ENCODE data around the gene ARSG. TPM values are rescaled to one million over a fixed set of nuclear protein-coding genes. Genes with fewer than 3 reads are reported as not detected.

The ARSG gene
- total RNA-seq, 1 experiment from 2014 or later: 6.1 TPM

- Mint-ChIP-seq H3K4me1 (ENCODE audit: low read depth, unreplicated experiment) (peaks cover 8% of the 10 kb centered on the region), H3K4me3 (ENCODE audit: unreplicated experiment) (no peak overlapping the region), H3K9me3 (ENCODE audit: unreplicated experiment) (no peaks in the 10 kb centered on the region), H3K36me3 (ENCODE audit: insufficient read depth, unreplicated experiment) (no peaks in the 10 kb centered on the region), H3K27ac (ENCODE audit: unreplicated experiment) (no peak overlapping the region), H3K27me3 (ENCODE audit: insufficient read depth, unreplicated experiment) (peaks cover 3% of the 10 kb centered on the region)
- H3K4me3 ChIP-seq (ENCODE audit: low read depth, low read length): no peak overlapping the region
- BruUV-seq (replicated peaks): no TSS peak
- no peaks in the 10 kb centered on the region for H3K9me3 ChIP-seq
- H3K4me1 ChIP-seq: 0 out of 2 replicates have a peak, but pooled peaks cover 12% of the 10 kb centered on the region
- ChIA-PET POLR2A (no interaction called here), CTCF (no interaction called here)
- no peak for DNase-seq
- intact Hi-C loops (cut with micrococcal nuclease; ENCODE audit: unreplicated experiment): loop anchor here (10.0 kb wide), 1 partner anchor 155 kb away; no protein-coding TSS in a partner anchor
- H3K36me3 ChIP-seq (ENCODE audit: control insufficient read depth, insufficient read depth, low read length): no peaks in the 10 kb centered on the region
- no peak for TF ChIP-seq CTCF (IDR thresholded peaks at IDR 0.05; ENCODE audit: insufficient read depth in 1 of 2, low read depth in 1 of 2, low read length in 1 of 2, severe bottlenecking in 1 of 2, unreplicated experiment in 1 of 2)
- no peaks in the 10 kb centered on the region for H3K27me3 ChIP-seq (replicated peaks; ENCODE audit: control insufficient read depth, insufficient read depth, low read length)
Measured at GRCh38 chr17:68460146-68460545, 168.9 kb downstream of the ARSG start.

- H3K27ac Mint-ChIP-seq (ENCODE audit: unreplicated experiment): no peak overlapping the region
- Histone ChIP-seq H3K36me3 (ENCODE audit: control insufficient read depth, insufficient read depth, low read length) (no peaks in the 10 kb centered on the region), H3K4me3 (ENCODE audit: low read depth, low read length) (no peak overlapping the region), H3K4me1 (0 out of 2 replicates have a peak, but pooled peaks cover 12% of the 10 kb centered on the region), H3K9me3 (no peaks in the 10 kb centered on the region), H3K27me3 (replicated peaks; ENCODE audit: control insufficient read depth, insufficient read depth, low read length) (no peaks in the 10 kb centered on the region)
- no peak for TF ChIP-seq CTCF (IDR thresholded peaks at IDR 0.05; ENCODE audit: insufficient read depth in 1 of 2, low read depth in 1 of 2, low read length in 1 of 2, severe bottlenecking in 1 of 2, unreplicated experiment in 1 of 2)
- H3K27me3 Mint-ChIP-seq (ENCODE audit: insufficient read depth, unreplicated experiment): peaks cover 3% of the 10 kb centered on the region
- H3K4me1 Mint-ChIP-seq (ENCODE audit: low read depth, unreplicated experiment): peaks cover 8% of the 10 kb centered on the region
- no TSS peak for BruUV-seq (replicated peaks)
- H3K36me3 Mint-ChIP-seq (ENCODE audit: insufficient read depth, unreplicated experiment): no peaks in the 10 kb centered on the region
- CTCF ChIA-PET: no interaction called here
- H3K4me3 Mint-ChIP-seq (ENCODE audit: unreplicated experiment): no peak overlapping the region
- H3K9me3 Mint-ChIP-seq (ENCODE audit: unreplicated experiment): no peaks in the 10 kb centered on the region
- DNase-seq: no peak
- POLR2A ChIA-PET: no interaction called here
- intact Hi-C loops (cut with micrococcal nuclease; ENCODE audit: unreplicated experiment): loop anchor here (10.0 kb wide), 1 partner anchor 154 kb away; no protein-coding TSS in a partner anchor
Measured at GRCh38 chr17:68460715-68461114, 169.4 kb downstream of the ARSG start.

- Mint-ChIP-seq H3K27me3 (ENCODE audit: insufficient read depth, unreplicated experiment) (peaks cover 3% of the 10 kb centered on the region), H3K36me3 (ENCODE audit: insufficient read depth, unreplicated experiment) (no peaks in the 10 kb centered on the region), H3K9me3 (ENCODE audit: unreplicated experiment) (no peaks in the 10 kb centered on the region), H3K4me3 (ENCODE audit: unreplicated experiment) (no peak overlapping the region), H3K4me1 (ENCODE audit: low read depth, unreplicated experiment) (peaks cover 8% of the 10 kb centered on the region), H3K27ac (ENCODE audit: unreplicated experiment) (no peak overlapping the region)
- DNase-seq: no peak
- BruUV-seq (replicated peaks): no TSS peak
- intact Hi-C loops (cut with micrococcal nuclease; ENCODE audit: unreplicated experiment): loop anchor here (10.0 kb wide), 1 partner anchor 154 kb away; no protein-coding TSS in a partner anchor
- Histone ChIP-seq H3K27me3 (replicated peaks; ENCODE audit: control insufficient read depth, insufficient read depth, low read length) (no peaks in the 10 kb centered on the region), H3K4me1 (0 out of 2 replicates have a peak, but pooled peaks cover 8% of the 10 kb centered on the region), H3K36me3 (ENCODE audit: control insufficient read depth, insufficient read depth, low read length) (no peaks in the 10 kb centered on the region), H3K9me3 (no peaks in the 10 kb centered on the region), H3K4me3 (ENCODE audit: low read depth, low read length) (no peak overlapping the region)
- ChIA-PET POLR2A (no interaction called here), CTCF (no interaction called here)
- no peak for TF ChIP-seq CTCF (IDR thresholded peaks at IDR 0.05; ENCODE audit: insufficient read depth in 1 of 2, low read depth in 1 of 2, low read length in 1 of 2, severe bottlenecking in 1 of 2, unreplicated experiment in 1 of 2)
Measured at GRCh38 chr17:68461122-68461539, 169.8 kb downstream of the ARSG start.

All from Caco-2 (cell line).